ENCODE results near the gene HDAC8. TPM values are rescaled to one million over a fixed set of nuclear protein-coding genes. Genes with fewer than 3 reads are reported as not detected.

HDAC8 gene
- total and polyA plus RNA-seq, 9 of the 15 experiments (the other 6 are each of a cell fraction or from before 2014, with no cell fraction given) = 18.9 to 53.8 (median 28.7) TPM

GRCh38 chrX:72365126-72365525 is 207.5 kb downstream of the HDAC8 start (continued):
- TF ChIP-seq, protein P1, sequence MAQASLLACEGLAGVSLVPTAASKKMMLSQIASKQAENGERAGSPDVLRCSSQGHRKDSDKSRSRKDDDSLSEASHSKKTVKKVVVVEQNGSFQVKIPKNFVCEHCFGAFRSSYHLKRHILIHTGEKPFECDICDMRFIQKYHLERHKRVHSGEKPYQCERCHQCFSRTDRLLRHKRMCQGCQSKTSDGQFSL (CRISPR knock-in tag; IDR thresholded peaks at IDR 0.05) = no peak
- TF ChIP-seq, protein P1 (tag; IDR thresholded peaks at IDR 0.05) = no peak
- TF ChIP-seq RFX5 (IDR thresholded peaks at IDR 0.05; ENCODE audit: low read depth, low read length) = no peak
- TF ChIP-seq U2AF2 (optimal IDR thresholded peaks at IDR 0.05; ENCODE audit: low read depth, low read length) = no peak
- TF ChIP-seq CBFA2T2 (conservative IDR thresholded peaks at IDR 0.05) = peak; percentile 27
- TF ChIP-seq TRIM28 (IDR thresholded peaks at IDR 0.05) = no peak
- no peak for TF ChIP-seq ZNF778 (CRISPR knock-in tag; IDR thresholded peaks at IDR 0.05)
- no peak for TF ChIP-seq THRA (IDR thresholded peaks at IDR 0.05)
- peak; percentile 65 for TF ChIP-seq TAL1 (IDR thresholded peaks at IDR 0.05)
- TF ChIP-seq, protein P2, sequence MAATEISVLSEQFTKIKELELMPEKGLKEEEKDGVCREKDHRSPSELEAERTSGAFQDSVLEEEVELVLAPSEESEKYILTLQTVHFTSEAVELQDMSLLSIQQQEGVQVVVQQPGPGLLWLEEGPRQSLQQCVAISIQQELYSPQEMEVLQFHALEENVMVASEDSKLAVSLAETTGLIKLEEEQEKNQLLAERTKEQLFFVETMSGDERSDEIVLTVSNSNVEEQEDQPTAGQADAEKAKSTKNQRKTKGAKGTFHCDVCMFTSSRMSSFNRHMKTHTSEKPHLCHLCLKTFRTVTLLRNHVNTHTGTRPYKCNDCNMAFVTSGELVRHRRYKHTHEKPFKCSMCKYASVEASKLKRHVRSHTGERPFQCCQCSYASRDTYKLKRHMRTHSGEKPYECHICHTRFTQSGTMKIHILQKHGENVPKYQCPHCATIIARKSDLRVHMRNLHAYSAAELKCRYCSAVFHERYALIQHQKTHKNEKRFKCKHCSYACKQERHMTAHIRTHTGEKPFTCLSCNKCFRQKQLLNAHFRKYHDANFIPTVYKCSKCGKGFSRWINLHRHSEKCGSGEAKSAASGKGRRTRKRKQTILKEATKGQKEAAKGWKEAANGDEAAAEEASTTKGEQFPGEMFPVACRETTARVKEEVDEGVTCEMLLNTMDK (IDR thresholded peaks at IDR 0.05; ENCODE audit: borderline replicate concordance, insufficient read depth, low read depth, low read length, poor library complexity, severe bottlenecking) = no peak
- TF ChIP-seq SP2 (IDR thresholded peaks at IDR 0.05; ENCODE audit: extremely low read depth, low read depth, low read length, poor library complexity, severe bottlenecking) = no peak
- no peak for TF ChIP-seq ZNF75A (CRISPR knock-in tag; IDR thresholded peaks at IDR 0.05)
- 0 out of 4 replicates have a peak, but pooled peaks of 1 of the 2 experiments have one; percentile 17 for TF ChIP-seq RCOR1 (IDR thresholded peaks at IDR 0.05; ENCODE audit: borderline replicate concordance in 1 of 2, low read depth in 2 of 2, low read length in 2 of 2)
- no peak for TF ChIP-seq ZNF124 (CRISPR knock-in tag; IDR thresholded peaks at IDR 0.05)
- TF ChIP-seq FOXJ2 (tag; IDR thresholded peaks at IDR 0.05) = no peak
- TF ChIP-seq PHF8 (IDR thresholded peaks at IDR 0.05; ENCODE audit: borderline replicate concordance, low read length) = no peak
- TF ChIP-seq POLR2A (conservative IDR thresholded peaks at IDR 0.05) = no peak
- TF ChIP-seq, protein P3, sequence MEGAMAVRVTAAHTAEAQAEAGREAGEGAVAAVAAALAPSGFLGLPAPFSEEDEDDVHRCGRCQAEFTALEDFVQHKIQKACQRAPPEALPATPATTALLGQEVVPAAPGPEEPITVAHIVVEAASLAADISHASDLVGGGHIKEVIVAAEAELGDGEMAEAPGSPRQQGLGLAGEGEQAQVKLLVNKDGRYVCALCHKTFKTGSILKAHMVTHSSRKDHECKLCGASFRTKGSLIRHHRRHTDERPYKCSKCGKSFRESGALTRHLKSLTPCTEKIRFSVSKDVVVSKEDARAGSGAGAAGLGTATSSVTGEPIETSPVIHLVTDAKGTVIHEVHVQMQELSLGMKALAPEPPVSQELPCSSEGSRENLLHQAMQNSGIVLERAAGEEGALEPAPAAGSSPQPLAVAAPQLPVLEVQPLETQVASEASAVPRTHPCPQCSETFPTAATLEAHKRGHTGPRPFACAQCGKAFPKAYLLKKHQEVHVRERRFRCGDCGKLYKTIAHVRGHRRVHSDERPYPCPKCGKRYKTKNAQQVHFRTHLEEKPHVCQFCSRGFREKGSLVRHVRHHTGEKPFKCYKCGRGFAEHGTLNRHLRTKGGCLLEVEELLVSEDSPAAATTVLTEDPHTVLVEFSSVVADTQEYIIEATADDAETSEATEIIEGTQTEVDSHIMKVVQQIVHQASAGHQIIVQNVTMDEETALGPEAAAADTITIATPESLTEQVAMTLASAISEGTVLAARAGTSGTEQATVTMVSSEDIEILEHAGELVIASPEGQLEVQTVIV (CRISPR knock-in tag; IDR thresholded peaks at IDR 0.05; ENCODE audit: borderline replicate concordance) = no peak
- no peak for TF ChIP-seq RNF2 (IDR thresholded peaks at IDR 0.05)
- TF ChIP-seq IRF1 (CRISPR knock-in tag; IDR thresholded peaks at IDR 0.05; ENCODE audit: borderline replicate concordance) = no peak
